Dendritic cell treated with granulocyte-macrophage colony-stimulating factor and Interleukin-4, amounts not matched to agents 40 ng/mL and 50 ng/mL, for 4 days (primary cell): ENCODE measurements around the gene PTPRO.

Experiments used
- H3K27ac Mint-ChIP-seq: one replicate; pipeline ENCODE4 v1.8.0; 2022; ENCODE audit warnings: mild to moderate bottlenecking, mixed read lengths
- H3K27me3 Mint-ChIP-seq: one replicate; pipeline ENCODE4 v1.8.0; 2022; ENCODE audit warnings: mild to moderate bottlenecking, mixed read lengths
- H3K36me3 Mint-ChIP-seq: one replicate; pipeline ENCODE4 v1.8.0; 2022; ENCODE audit warnings: low read depth, mixed read lengths
- H3K4me1 Mint-ChIP-seq: one replicate; pipeline ENCODE4 v1.8.0; 2022; ENCODE audit warnings: low read depth, mixed read lengths
- H3K4me3 Mint-ChIP-seq: one replicate; pipeline ENCODE4 v1.8.0; 2022; ENCODE audit warnings: mild to moderate bottlenecking, moderate library complexity, mixed read lengths
- H3K9me3 Mint-ChIP-seq: one replicate; pipeline ENCODE4 v1.8.0; 2022; ENCODE audit warnings: mixed read lengths
- intact Hi-C: fragments of 100-400 bp; cut with micrococcal nuclease; formaldehyde crosslinking; loops from one replicate; pipeline ENCODE4 v1.15.0; 2022

Gene PTPRO

GRCh38 chr12:15443050-15443449, 120.7 kb downstream of the PTPRO start:
- intact Hi-C loops: no loop called here

GRCh38 chr12:15443611-15444010, 121.3 kb downstream of the PTPRO start:
- Mint-ChIP-seq H3K27ac (no peak overlapping the region), H3K4me1 (no peaks in the 10 kb centered on the region), H3K9me3 (peaks cover 3% of the 10 kb centered on the region), H3K4me3 (no peak overlapping the region), H3K36me3 (no peaks in the 10 kb centered on the region), H3K27me3 (no peaks in the 10 kb centered on the region)
- intact Hi-C loops: no loop called here

More at GRCh38 chr12:15443050-15443449, 120.7 kb downstream of the PTPRO start:
- Mint-ChIP-seq H3K4me3 (no peak overlapping the region), H3K27me3 (no peaks in the 10 kb centered on the region), H3K4me1 (no peaks in the 10 kb centered on the region), H3K9me3 (peaks cover 9% of the 10 kb centered on the region), H3K27ac (no peak overlapping the region), H3K36me3 (no peaks in the 10 kb centered on the region)

DNA sequence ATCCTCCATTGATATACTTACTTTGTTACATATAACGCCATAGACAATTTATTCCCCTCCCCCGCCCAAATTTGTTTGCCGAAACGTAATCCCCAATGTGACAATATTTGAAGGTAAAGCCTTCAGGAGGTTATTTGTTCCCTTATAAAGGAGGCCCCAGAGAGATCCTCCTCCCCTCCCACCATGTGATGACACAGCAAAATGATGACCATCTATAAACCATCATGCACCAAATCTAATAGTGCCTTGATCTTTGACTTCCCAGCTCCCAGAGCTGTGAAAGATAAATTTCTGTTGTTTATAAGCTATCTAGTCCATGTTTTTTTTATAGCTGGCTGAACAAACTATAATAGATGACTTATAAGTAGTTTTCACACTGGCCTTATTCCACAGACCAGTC, 122.2 kb downstream of the PTPRO start:
- Mint-ChIP-seq H3K9me3 (no peaks in the 10 kb centered on the region), H3K4me3 (no peak overlapping the region), H3K4me1 (no peaks in the 10 kb centered on the region), H3K27me3 (no peaks in the 10 kb centered on the region), H3K36me3 (no peaks in the 10 kb centered on the region), H3K27ac (no peak overlapping the region)
- intact Hi-C loops: no loop called here

- Mint-ChIP-seq H3K27ac (no peak overlapping the region), H3K27me3 (no peaks in the 10 kb centered on the region), H3K9me3 (no peaks in the 10 kb centered on the region), H3K36me3 (no peaks in the 10 kb centered on the region), H3K4me1 (no peaks in the 10 kb centered on the region), H3K4me3 (no peak overlapping the region)
- intact Hi-C loops: no loop called here
Observed at GRCh38 chr12:15446807-15447206, 124.5 kb downstream of the PTPRO start.

GRCh38 chr12:15453613-15454012, 131.3 kb downstream of the PTPRO start:
- Mint-ChIP-seq H3K9me3 (peaks cover 21% of the 10 kb centered on the region), H3K27ac (no peak overlapping the region), H3K4me3 (no peak overlapping the region), H3K27me3 (no peaks in the 10 kb centered on the region), H3K4me1 (peaks cover 12% of the 10 kb centered on the region), H3K36me3 (no peaks in the 10 kb centered on the region)
- intact Hi-C loops: no loop called here

DNA sequence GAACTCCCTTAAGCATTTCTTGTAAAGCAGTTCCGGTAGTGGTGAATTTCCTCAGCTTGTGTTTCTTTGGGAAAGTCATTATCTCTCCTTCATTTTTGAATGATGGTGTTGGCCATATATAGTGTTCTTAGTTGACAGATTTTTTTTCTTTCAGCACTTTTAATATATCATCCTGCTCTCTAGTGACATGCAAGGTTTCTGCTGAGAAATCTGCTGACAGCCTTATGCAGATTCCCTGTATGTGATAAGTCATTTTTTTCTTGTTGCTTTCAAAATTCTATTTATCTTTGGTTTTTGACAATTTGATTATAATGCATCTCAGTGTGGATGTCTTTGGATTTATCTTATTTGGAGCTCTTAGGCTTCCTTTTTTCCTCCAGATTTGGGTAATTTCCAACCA, 135.7 kb downstream of the PTPRO start:
- H3K27ac Mint-ChIP-seq: no peak overlapping the region
- H3K4me3 Mint-ChIP-seq: no peak overlapping the region
- intact Hi-C loops: no loop called here
- no peaks in the 10 kb centered on the region for H3K36me3 Mint-ChIP-seq
- H3K9me3 Mint-ChIP-seq: peaks cover 25% of the 10 kb centered on the region
- H3K4me1 Mint-ChIP-seq: peaks cover 12% of the 10 kb centered on the region
- no peaks in the 10 kb centered on the region for H3K27me3 Mint-ChIP-seq

DNA sequence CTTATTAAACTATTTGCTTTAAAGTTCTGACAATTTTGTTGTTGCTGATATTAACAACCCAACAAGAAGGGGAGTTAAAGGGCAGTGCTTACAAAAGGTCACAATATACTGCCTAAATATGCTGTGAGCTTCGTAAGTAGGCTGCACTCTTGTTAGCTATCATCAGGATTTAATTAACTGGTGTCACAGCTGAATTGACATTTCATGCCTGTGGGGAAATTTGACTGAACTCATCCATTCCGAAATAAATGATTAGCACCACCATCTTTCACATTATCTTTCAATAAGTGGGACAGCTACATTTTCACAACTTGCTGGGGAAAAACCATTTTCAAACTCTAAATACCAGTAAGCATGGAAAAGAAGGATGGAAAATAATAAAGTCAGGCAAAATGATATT, 146.6 kb downstream of the PTPRO start:
- H3K36me3 Mint-ChIP-seq: no peaks in the 10 kb centered on the region
- no peak overlapping the region for H3K4me3 Mint-ChIP-seq
- H3K27me3 Mint-ChIP-seq: peaks cover 20% of the 10 kb centered on the region
- intact Hi-C loops: no loop called here
- no peaks in the 10 kb centered on the region for H3K4me1 Mint-ChIP-seq
- no peak overlapping the region for H3K27ac Mint-ChIP-seq
- no peaks in the 10 kb centered on the region for H3K9me3 Mint-ChIP-seq

- Mint-ChIP-seq H3K36me3 (no peaks in the 10 kb centered on the region), H3K4me1 (no peaks in the 10 kb centered on the region), H3K4me3 (no peak overlapping the region), H3K27ac (no peak overlapping the region), H3K9me3 (no peaks in the 10 kb centered on the region), H3K27me3 (peaks cover 20% of the 10 kb centered on the region)
- intact Hi-C loops: no loop called here
Observed at GRCh38 chr12:15469356-15469755, 147.0 kb downstream of the PTPRO start.

DNA sequence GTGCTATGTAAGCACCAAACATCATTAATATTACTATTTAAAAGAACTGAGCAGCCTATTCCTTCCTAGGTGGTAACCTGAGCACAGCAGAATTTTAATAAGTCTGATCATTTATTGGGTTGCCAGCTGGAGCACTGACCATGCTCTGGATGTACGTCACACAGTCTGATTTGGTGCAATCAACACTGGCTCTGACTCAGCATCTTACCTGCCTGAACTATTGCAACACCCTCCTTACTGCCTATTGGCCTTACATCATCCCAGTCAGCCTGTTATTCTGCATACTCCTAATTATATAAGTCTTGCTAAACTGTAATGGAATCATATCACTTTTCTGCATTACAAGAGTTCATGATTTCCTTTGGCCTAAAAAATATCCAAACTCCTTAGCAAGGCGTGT, 149.7 kb downstream of the PTPRO start:
- no peak overlapping the region for H3K27ac Mint-ChIP-seq
- H3K4me1 Mint-ChIP-seq: no peaks in the 10 kb centered on the region
- no peaks in the 10 kb centered on the region for H3K36me3 Mint-ChIP-seq
- H3K27me3 Mint-ChIP-seq: peaks cover 17% of the 10 kb centered on the region
- intact Hi-C loops: no loop called here
- no peaks in the 10 kb centered on the region for H3K9me3 Mint-ChIP-seq
- no peak overlapping the region for H3K4me3 Mint-ChIP-seq

GRCh38 chr12:15474766-15475165, 152.5 kb downstream of the PTPRO start:
- Mint-ChIP-seq H3K36me3 (no peaks in the 10 kb centered on the region), H3K4me1 (no peaks in the 10 kb centered on the region), H3K9me3 (no peaks in the 10 kb centered on the region), H3K4me3 (no peak overlapping the region), H3K27me3 (peaks cover 6% of the 10 kb centered on the region), H3K27ac (no peak overlapping the region)
- intact Hi-C loops: no loop called here

DNA sequence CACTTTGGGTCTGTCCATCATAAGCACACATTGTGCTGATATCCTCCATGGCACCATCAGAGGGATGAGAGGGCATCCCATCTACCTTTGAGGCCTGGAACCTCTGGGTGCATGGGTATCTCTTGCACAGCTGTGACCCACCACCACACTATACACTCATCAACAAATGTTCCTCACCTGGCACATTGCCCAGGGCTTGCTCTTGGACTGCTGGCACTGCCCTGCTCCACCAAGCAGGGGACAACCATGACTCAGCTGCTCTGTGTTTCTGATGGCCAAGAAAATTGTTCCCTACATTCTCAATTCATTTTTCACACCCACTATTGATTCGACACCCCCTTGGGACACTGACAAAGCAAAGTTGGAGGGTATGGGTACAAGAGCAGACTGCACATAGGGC, 155.5 kb downstream of the PTPRO start:
- intact Hi-C loops: no loop called here

GRCh38 chr12:15481846-15482245, 159.5 kb downstream of the PTPRO start:
- peaks cover 20% of the 10 kb centered on the region for H3K4me1 Mint-ChIP-seq
- peaks cover 6% of the 10 kb centered on the region for H3K27me3 Mint-ChIP-seq
- no peaks in the 10 kb centered on the region for H3K9me3 Mint-ChIP-seq
- H3K4me3 Mint-ChIP-seq: no peak overlapping the region
- H3K27ac Mint-ChIP-seq: no peak overlapping the region
- intact Hi-C loops: no loop called here
- no peaks in the 10 kb centered on the region for H3K36me3 Mint-ChIP-seq

More for the DNA sequence above, 155.5 kb downstream of the PTPRO start:
- no peak overlapping the region for H3K27ac Mint-ChIP-seq
- H3K27me3 Mint-ChIP-seq: peaks cover 9% of the 10 kb centered on the region
- peaks cover 12% of the 10 kb centered on the region for H3K4me1 Mint-ChIP-seq
- no peak overlapping the region for H3K4me3 Mint-ChIP-seq
- H3K9me3 Mint-ChIP-seq: no peaks in the 10 kb centered on the region
- no peaks in the 10 kb centered on the region for H3K36me3 Mint-ChIP-seq

DNA sequence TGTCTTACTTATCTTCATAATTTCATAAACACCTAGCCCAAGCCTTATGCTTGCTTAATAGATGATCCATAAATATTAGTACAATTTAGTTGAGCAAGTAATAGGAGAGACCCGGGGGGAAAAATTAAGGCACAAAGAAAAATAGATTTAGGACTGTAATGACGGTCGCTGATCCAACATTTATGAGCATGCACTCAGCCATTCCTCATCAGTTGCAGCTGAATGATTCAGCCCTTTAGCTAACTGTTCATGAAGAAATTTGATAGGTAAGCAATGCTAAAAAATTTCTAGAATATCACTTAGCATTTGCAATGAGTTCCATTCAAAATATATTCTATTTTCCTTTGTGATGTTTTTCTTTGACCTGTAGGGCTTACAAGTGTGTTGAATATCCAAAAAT, 163.2 kb downstream of the PTPRO start:
- intact Hi-C loops: no loop called here
- H3K4me3 Mint-ChIP-seq: no peak overlapping the region
- H3K27ac Mint-ChIP-seq: no peak overlapping the region
- no peaks in the 10 kb centered on the region for H3K9me3 Mint-ChIP-seq
- H3K4me1 Mint-ChIP-seq: peaks cover 20% of the 10 kb centered on the region
- no peaks in the 10 kb centered on the region for H3K36me3 Mint-ChIP-seq
- H3K27me3 Mint-ChIP-seq: peaks cover 9% of the 10 kb centered on the region

GRCh38 chr12:15486859-15487258, 164.6 kb downstream of the PTPRO start:
- no peaks in the 10 kb centered on the region for H3K9me3 Mint-ChIP-seq
- intact Hi-C loops: no loop called here
- peaks cover 12% of the 10 kb centered on the region for H3K27me3 Mint-ChIP-seq
- H3K36me3 Mint-ChIP-seq: no peaks in the 10 kb centered on the region
- H3K4me3 Mint-ChIP-seq: no peak overlapping the region
- peaks cover 18% of the 10 kb centered on the region for H3K4me1 Mint-ChIP-seq
- H3K27ac Mint-ChIP-seq: no peak overlapping the region

GRCh38 chr12:15488481-15488880, 166.2 kb downstream of the PTPRO start:
- H3K36me3 Mint-ChIP-seq: no peaks in the 10 kb centered on the region
- intact Hi-C loops: no loop called here
- no peak overlapping the region for H3K4me3 Mint-ChIP-seq
- H3K27ac Mint-ChIP-seq: no peak overlapping the region
- H3K9me3 Mint-ChIP-seq: no peaks in the 10 kb centered on the region
- peaks cover 12% of the 10 kb centered on the region for H3K4me1 Mint-ChIP-seq
- peaks cover 10% of the 10 kb centered on the region for H3K27me3 Mint-ChIP-seq
